Transverse colon (tissue), 4 donors: ENCODE results near the gene GLYR1. TPM values are rescaled to one million over a fixed set of nuclear protein-coding genes. Genes with fewer than 3 reads are reported as not detected.

Experiments used
- DNase-seq: peaks from one replicate; pipeline ENCODE4 v3.0.0-alpha.2; 2019
- H3K27ac ChIP-seq, 4 donors: fragments of 200-600 bp; sonication (generic); 2 replicates each; pipeline ENCODE4 v1.5.1; 2016 to 2018; ENCODE audit warnings: inconsistent platforms in 4 of 4
- H3K27me3 ChIP-seq: fragments of 200-600 bp; sonication (generic); 2 replicates; pipeline ENCODE4 v1.5.1; 2017; ENCODE audit warnings: inconsistent platforms
- H3K36me3 ChIP-seq, 4 donors: fragments of 200-600 bp; sonication (generic); 2 replicates each; pipeline ENCODE4 v1.5.1; 2017 to 2019; ENCODE audit warnings: inconsistent platforms in 4 of 4
- H3K4me1 ChIP-seq, 4 donors: fragments of 200-600 bp; sonication (generic); 2 replicates each; pipeline ENCODE4 v1.5.1; 2017 to 2020; ENCODE audit warnings: inconsistent platforms in 4 of 4
- H3K4me3 ChIP-seq, 4 donors: fragments of 200-600 bp; sonication (generic); 1 replicate in 1 of 4; 2 replicates in 3 of 4; pipeline versions ENCODE4 v1.5.1 to v1.6.1; 2017 to 2019; ENCODE audit warnings: inconsistent platforms in 4 of 4
- H3K9me3 ChIP-seq, 2 donors: fragments of 200-600 bp; sonication (generic); 2 replicates each; pipeline ENCODE4 v1.5.1; 2017 to 2019; ENCODE audit warnings: inconsistent platforms in 2 of 2
- EP300 ChIP-seq: sonication (generic); formaldehyde crosslinking; IDR thresholded peaks from one replicate; pipeline ENCODE4 v1.6.1; 2017; ENCODE audit warnings: antibody characterized with exemption, low read depth
- POLR2A ChIP-seq: fragments of 450-650 bp; IDR thresholded peaks from one replicate; pipeline ENCODE4 v1.6.1; 2016; ENCODE audit warnings: antibody characterized with exemption, mild to moderate bottlenecking, moderate library complexity
- POLR2AphosphoS5 ChIP-seq, 3 donors: sonication (generic); formaldehyde crosslinking; IDR thresholded peaks; one replicate each; pipeline ENCODE4 v1.6.1; 2016; ENCODE audit warnings: antibody characterized with exemption in 3 of 3
- WGBS, 2 donors: methylation state at CpG; one replicate each; pipeline ENCODE4 v1.1.5; 2018; ENCODE audit warnings: low coverage in 1 of 2; 5-methylcytosine and 5-hydroxymethylcytosine counted together
- in situ Hi-C, 4 donors: fragments of 200-750 bp; cut with MboI; loops; one replicate each; pipeline versions ENCODE4 v1.15.0 to v1.15.1; 2017; ENCODE audit warnings: low sequenced_read_pairs in 3 of 4, low pct_ligation_motif_present in 1 of 4, low pct_unique_long_range_greater_than_20kb in 1 of 4
- intact Hi-C: fragments of 100-400 bp; cut with DNase I; formaldehyde crosslinking; loops from one replicate; pipeline ENCODE4 v1.15.1; 2023; ENCODE audit warnings: low total_unique reads
- total RNA-seq, 4 donors: library from RNA; depleted of rRNA; stranded (reverse); fragments of >200 nt; gene quantifications; one replicate each; pipeline ENCODE4 v1.1.0, GENCODE V29; 2016
- TF ChIP-seq, protein P1 (sequence below), 5 experiments: fragments of 200-600 bp in 3 of 5; fragments of 450-650 bp in 2 of 5; sonication (generic) in 3 of 5; IDR thresholded peaks; 1 replicate in 2 of 5; 2 replicates in 3 of 5; pipeline ENCODE4 v1.5.1; 2016 to 2017; ENCODE audit warnings: antibody characterized with exemption in 5 of 5, inconsistent platforms in 3 of 5, mild to moderate bottlenecking in 2 of 5, moderate library complexity in 1 of 5

Gene GLYR1
- total RNA-seq, 4 donors from 2014 or later, result 50.2 to 88.4 (median 74.0) TPM

DNA sequence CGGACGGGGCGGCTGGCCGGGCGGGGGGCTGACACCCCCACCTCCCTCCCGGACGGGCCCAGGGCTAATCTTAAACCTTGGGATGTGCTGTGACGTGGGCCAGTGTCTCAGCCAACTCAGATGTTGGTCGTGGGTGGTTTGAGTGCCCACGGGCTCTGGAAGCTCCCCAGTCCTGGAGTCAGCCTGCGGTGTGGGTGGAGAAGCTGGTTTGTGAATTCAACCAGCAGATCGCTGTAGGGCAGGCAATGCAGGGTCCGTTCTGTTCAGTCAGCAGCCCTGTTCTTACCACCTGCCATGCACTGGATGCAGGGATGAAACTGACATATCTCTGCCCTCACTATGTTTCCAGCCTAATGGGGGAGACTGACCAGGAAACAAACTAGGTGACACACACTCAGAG, 72.1 kb downstream of the GLYR1 start:
- Histone ChIP-seq H3K4me3 (no peak overlapping the region), H3K27me3 (no peaks in the 10 kb centered on the region), H3K27ac (no peak overlapping the region), H3K36me3 (no peaks in the 10 kb centered on the region), H3K9me3 (no peaks in the 10 kb centered on the region), H3K4me1 (no peaks in the 10 kb centered on the region)
- in situ Hi-C loops (no loop called here), intact Hi-C loops (no loop called here)
- no peak for DNase-seq
- WGBS, 2 donors, result 86% methylated on average over 9 of the region's 13 CpGs; no CpG with 5 or more reads in 1 of the 2 donors
- no peak for TF ChIP-seq POLR2AphosphoS5 (IDR thresholded peaks at IDR 0.05)

DNA sequence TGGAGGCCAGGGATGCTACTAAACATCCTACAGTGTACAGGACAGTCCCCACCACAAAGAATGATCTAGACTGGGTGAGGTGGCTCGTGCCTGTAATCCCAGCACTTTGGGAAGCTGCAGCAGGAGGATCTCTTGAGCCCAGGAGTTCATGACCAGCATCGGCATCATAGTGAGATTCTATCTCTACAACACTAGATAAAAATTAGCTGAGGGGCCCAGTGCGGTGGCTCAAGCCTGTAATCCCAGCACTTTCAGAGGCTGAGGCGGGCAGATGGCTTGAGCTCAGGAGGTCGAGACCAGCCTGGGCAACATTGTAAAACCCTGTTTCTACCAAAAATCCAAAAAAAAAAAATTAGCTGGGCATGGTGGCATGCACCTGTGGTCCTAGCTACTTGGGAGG, 74.7 kb downstream of the GLYR1 start:
- Histone ChIP-seq H3K27ac (no peak overlapping the region), H3K4me3 (no peak overlapping the region), H3K27me3 (no peaks in the 10 kb centered on the region), H3K4me1 (peaks cover 0 to 17% (median 11%) of the 10 kb centered on the region in 4 donors), H3K36me3 (no peaks in the 10 kb centered on the region), H3K9me3 (no peaks in the 10 kb centered on the region)
- in situ Hi-C loops (no loop called here), intact Hi-C loops (no loop called here)
- DNase-seq, result no peak
- TF ChIP-seq, protein P1, sequence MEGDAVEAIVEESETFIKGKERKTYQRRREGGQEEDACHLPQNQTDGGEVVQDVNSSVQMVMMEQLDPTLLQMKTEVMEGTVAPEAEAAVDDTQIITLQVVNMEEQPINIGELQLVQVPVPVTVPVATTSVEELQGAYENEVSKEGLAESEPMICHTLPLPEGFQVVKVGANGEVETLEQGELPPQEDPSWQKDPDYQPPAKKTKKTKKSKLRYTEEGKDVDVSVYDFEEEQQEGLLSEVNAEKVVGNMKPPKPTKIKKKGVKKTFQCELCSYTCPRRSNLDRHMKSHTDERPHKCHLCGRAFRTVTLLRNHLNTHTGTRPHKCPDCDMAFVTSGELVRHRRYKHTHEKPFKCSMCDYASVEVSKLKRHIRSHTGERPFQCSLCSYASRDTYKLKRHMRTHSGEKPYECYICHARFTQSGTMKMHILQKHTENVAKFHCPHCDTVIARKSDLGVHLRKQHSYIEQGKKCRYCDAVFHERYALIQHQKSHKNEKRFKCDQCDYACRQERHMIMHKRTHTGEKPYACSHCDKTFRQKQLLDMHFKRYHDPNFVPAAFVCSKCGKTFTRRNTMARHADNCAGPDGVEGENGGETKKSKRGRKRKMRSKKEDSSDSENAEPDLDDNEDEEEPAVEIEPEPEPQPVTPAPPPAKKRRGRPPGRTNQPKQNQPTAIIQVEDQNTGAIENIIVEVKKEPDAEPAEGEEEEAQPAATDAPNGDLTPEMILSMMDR (IDR thresholded peaks at IDR 0.05), result no peak
- no peak for TF ChIP-seq POLR2A
- no peak for TF ChIP-seq EP300
- no peak for TF ChIP-seq POLR2AphosphoS5 (IDR thresholded peaks at IDR 0.05)
- WGBS, 2 donors, result 86 to 88% methylated on average over 2 to 5 of the region's 5 CpGs

DNA sequence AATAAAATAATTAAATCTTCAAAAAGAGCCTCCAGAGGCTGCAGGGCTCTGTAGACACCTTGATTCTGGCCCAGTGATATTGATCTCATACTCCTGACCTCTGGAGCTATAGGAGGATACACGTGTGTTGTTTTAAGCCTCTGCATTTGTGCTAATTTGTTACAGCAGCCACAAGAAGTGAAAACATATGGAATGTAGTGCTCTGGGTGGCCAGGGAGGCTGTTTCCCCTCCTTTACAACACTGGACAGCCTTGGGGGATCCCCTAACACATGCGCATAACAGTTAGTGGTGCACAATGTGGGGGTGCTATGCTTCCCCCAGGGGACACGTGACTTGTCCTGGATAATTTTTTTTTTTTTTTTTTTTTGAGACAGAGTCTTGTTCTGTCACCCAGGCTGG, 75.4 kb downstream of the GLYR1 start:
- no peak for DNase-seq
- in situ Hi-C loops (no loop called here), intact Hi-C loops (no loop called here)
- WGBS, 2 donors, result 47 to 100% methylated on average over 1 to 3 of the region's 3 CpGs
- H3K4me3 ChIP-seq, result no peak overlapping the region
- no peak overlapping the region for H3K27ac ChIP-seq
- H3K36me3 ChIP-seq, result no peaks in the 10 kb centered on the region
- TF ChIP-seq EP300 (no peak), POLR2AphosphoS5 (IDR thresholded peaks at IDR 0.05) (no peak), POLR2A (no peak)
- TF ChIP-seq, protein P1 (IDR thresholded peaks at IDR 0.05), result no peak
- H3K4me1 ChIP-seq, result peaks cover 0 to 18% (median 12%) of the 10 kb centered on the region in 4 donors
- no peaks in the 10 kb centered on the region for H3K27me3 ChIP-seq
- no peaks in the 10 kb centered on the region for H3K9me3 ChIP-seq

DNA sequence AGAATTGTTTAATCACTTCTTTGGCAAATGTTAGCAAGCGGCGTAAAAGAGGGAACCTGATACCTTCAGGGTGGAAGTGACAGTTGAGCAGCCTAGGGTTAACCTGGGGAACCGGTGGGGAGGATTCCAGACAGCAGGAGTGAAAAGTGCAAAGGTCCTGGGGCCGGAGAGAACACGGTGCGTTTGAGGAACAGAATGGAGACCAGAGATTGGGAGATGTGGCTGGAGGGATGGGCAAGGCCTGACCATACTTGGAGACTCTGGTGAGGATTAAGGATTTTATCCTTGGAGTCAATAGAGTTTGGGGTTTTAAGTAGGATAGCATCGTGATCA, 77.8 kb downstream of the GLYR1 start:
- no peak for TF ChIP-seq POLR2A
- no peak for DNase-seq
- WGBS, 2 donors, result 60 to 61% methylated on average over 6 to 7 of the region's 7 CpGs
- H3K36me3 ChIP-seq, result peaks cover 0 to 5% (median 0%) of the 10 kb centered on the region in 4 donors
- H3K4me1 ChIP-seq, result peaks cover 11 to 37% (median 26%) of the 10 kb centered on the region in 4 donors
- H3K27ac ChIP-seq, result peak overlapping the region; percentile 91 to 96 (median 93)
- peak overlapping the region in 3 of 4 donors; percentile 54 to 93 (median 91) for H3K4me3 ChIP-seq
- in situ Hi-C loops (no loop called here), intact Hi-C loops (loop anchor here (5.0 kb wide), 1 partner anchor 33 kb away; the partner anchor contains the start of gene ROGDI)
- H3K27me3 ChIP-seq, result no peaks in the 10 kb centered on the region
- no peaks in the 10 kb centered on the region for H3K9me3 ChIP-seq

DNA sequence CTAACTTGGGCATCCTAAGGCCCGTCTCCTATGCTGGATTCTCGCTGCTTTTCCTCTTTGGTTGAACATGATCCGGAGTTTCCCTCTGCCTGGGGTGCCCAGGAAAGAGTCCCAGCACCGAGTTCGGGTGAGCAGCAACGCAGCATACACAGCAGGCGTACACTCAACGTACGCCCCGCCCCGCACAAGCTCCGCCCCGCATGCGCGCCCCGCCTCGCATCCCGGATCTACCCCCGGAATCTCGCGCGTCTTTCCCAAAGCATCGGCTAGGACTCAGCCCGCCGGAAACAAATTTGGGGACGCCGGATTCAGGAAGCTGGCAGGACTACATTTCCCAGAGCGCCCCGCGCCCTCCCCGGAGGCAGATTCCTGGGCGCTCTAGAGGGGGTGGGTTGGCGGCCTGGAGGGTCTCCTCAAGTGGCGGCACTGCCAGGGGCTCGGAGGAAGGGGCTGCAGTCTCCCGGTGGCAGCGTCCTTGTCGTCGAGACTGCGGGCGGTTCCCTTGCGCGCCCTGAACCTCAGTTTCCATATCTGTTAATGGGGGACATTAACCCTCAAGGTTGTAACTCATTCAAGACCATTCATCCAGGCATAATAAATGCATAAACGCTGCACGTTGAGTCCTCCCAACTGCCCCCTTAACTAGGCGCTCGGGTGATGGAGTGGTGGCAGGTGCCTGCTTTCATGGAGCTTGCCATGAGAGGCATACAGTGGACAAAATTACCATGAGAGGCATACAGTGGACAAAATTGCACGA, 78.4 kb downstream of the GLYR1 start:
- Histone ChIP-seq H3K36me3 (peaks cover 0 to 5% (median 0%) of the 10 kb centered on the region in 4 donors), H3K4me3 (peak overlapping the region; percentile 49 to 93 (median 72)), H3K9me3 (no peaks in the 10 kb centered on the region), H3K4me1 (peaks cover 11 to 37% (median 26%) of the 10 kb centered on the region in 4 donors), H3K27me3 (no peaks in the 10 kb centered on the region), H3K27ac (peak overlapping the region; percentile 91 to 96 (median 93))
- 4 to 13% methylated on average over 14 to 45 of the region's 48 CpGs for WGBS, 2 donors
- intact Hi-C loops, result loop anchor here (5.0 kb wide), 1 partner anchor 34 kb away; the partner anchor contains the start of gene ROGDI
- in situ Hi-C loops, result no loop called here
- peak; percentile 99 for DNase-seq
- TF ChIP-seq POLR2AphosphoS5 (IDR thresholded peaks at IDR 0.05) (peak; percentile 95 to 97 (median 95)), EP300 (no peak), POLR2A (peak; percentile 89)
- TF ChIP-seq, protein P1 (IDR thresholded peaks at IDR 0.05), result no peak
